K562 (cell line): ENCODE measurements around the gene LHPP. TPM values are rescaled to one million over a fixed set of nuclear protein-coding genes. Genes with fewer than 3 reads are reported as not detected.

Experiments used
- ATAC-seq: fragments of 200-7000 bp; cut with Tn5 transposase; 3 replicates; pipeline ENCODE4 v1.9.1; 2020; ENCODE audit warnings: moderate library complexity
- BruUV-seq: library from RNA; stranded (reverse); fragments of 400-500 nt; replicated peaks from 2 replicates; lab custom pipeline; 2021; lab: Mats Ljungman, UMichigan
- CTCF ChIA-PET: fragments of 300-600 bp; formaldehyde crosslinking; extraction: SDS; loops from one replicate; lab custom pipeline; 2021; ENCODE audit warnings: low intra/inter-chr PET ratio; lab: Yijun Ruan, JAX
- POLR2A ChIA-PET: fragments of 300-600, 350-650 bp; sonication (Branson Sonifier 250); formaldehyde crosslinking; extraction: SDS; loops from one replicate; lab custom pipeline; 2021; ENCODE audit warnings: antibody characterized with exemption, inconsistent platforms; lab: Yijun Ruan, JAX
- DNase-seq, 4 experiments: peaks; one replicate each; pipeline versions ENCODE4 v3.0.0 to v3.0.0-alpha.2; 2011 to 2018; ENCODE audit warnings: low spot score in 3 of 4, mixed read lengths in 3 of 4; ENCODE audit errors: extremely low read depth in 1 of 4
- FAIRE-seq: peaks from 2 replicates; lab custom pipeline; 2011; peaks lifted over from hg19 to GRCh38; lab: Jason Lieb, UNC
- H2AFZ ChIP-seq: 2 replicates; pipeline ENCODE4 v1.6.0; 2011; ENCODE audit warnings: low read depth, low read length, control low read depth, inconsistent platforms
- H3K27ac ChIP-seq: fragments of 200-600 bp; 3 replicates; pipeline ENCODE4 v1.8.0; 2011; ENCODE audit warnings: low read depth, mild to moderate bottlenecking, control low read depth, inconsistent platforms, low read length, moderate library complexity, mixed read lengths; ENCODE audit errors: extremely low read depth
- H3K27me3 ChIP-seq, 2 experiments: fragments of 300-600 bp in 1 of 2; 2 replicates in 1 of 2; 3 replicates in 1 of 2; pipeline versions ENCODE4 v1.6.0 to v1.8.0; 2011; ENCODE audit warnings: inconsistent platforms in 2 of 2, low read length in 2 of 2, mild to moderate bottlenecking in 1 of 2, mixed read lengths in 1 of 2, moderate library complexity in 1 of 2; ENCODE audit not compliant: control insufficient read depth in 2 of 2, insufficient read depth in 2 of 2
- H3K36me3 ChIP-seq: fragments of 300-600 bp; 3 replicates; pipeline ENCODE4 v1.8.0; 2011; ENCODE audit warnings: mild to moderate bottlenecking, low read length, inconsistent platforms; ENCODE audit not compliant: control insufficient read depth, insufficient read depth
- H3K4me1 ChIP-seq, 2 experiments: fragments of 200-600 bp in 1 of 2; replicated peaks in 1 of 2; 2 replicates in 1 of 2; 3 replicates in 1 of 2; pipeline versions ENCODE4 v1.5.1 to v1.8.0; 2011; ENCODE audit warnings: inconsistent platforms in 2 of 2, low read length in 2 of 2, mild to moderate bottlenecking in 1 of 2, mixed read lengths in 1 of 2, moderate library complexity in 1 of 2; ENCODE audit not compliant: control insufficient read depth in 2 of 2, insufficient read depth in 2 of 2
- H3K4me2 ChIP-seq: 2 replicates; pipeline ENCODE4 v1.6.1; 2011; ENCODE audit warnings: low read length, control low read depth, inconsistent platforms, mixed read lengths; ENCODE audit not compliant: insufficient read depth
- H3K4me3 ChIP-seq: fragments of 200-600 bp; sonication (generic), shearing (Covaris generic); 2 replicates; pipeline ENCODE4 v1.5.1; 2016; ENCODE audit warnings: control low read depth, inconsistent platforms
- H3K79me2 ChIP-seq: fragments of 200-600 bp; 3 replicates; pipeline ENCODE4 v1.8.0; 2011; ENCODE audit warnings: low read length, inconsistent platforms; ENCODE audit not compliant: control insufficient read depth, insufficient read depth
- H3K9ac ChIP-seq, 2 experiments: 2 replicates each; pipeline versions ENCODE4 v1.6.0 to v1.6.1; 2011; ENCODE audit warnings: low read depth in 2 of 2, low read length in 2 of 2, control low read depth in 1 of 2, inconsistent platforms in 1 of 2, mild to moderate bottlenecking in 1 of 2, mixed read lengths in 1 of 2; ENCODE audit not compliant: insufficient read depth in 1 of 2
- H3K9me1 ChIP-seq: one replicate; pipeline ENCODE4 v1.6.0; 2011; ENCODE audit warnings: inconsistent platforms, mild to moderate bottlenecking, low read length, moderate library complexity; ENCODE audit not compliant: control insufficient read depth, insufficient read depth
- H3K9me3 ChIP-seq: replicated peaks from 2 replicates; pipeline ENCODE4 v1.5.1; 2011; ENCODE audit warnings: low read depth, low read length, inconsistent platforms; ENCODE audit not compliant: control insufficient read depth, insufficient read depth
- H4K20me1 ChIP-seq: replicated peaks from 2 replicates; pipeline ENCODE4 v1.6.1; 2011; ENCODE audit warnings: low read length, inconsistent platforms, mixed read lengths; ENCODE audit not compliant: control insufficient read depth, insufficient read depth
- FOXP4 ChIP-seq: sonication (generic); formaldehyde crosslinking; IDR thresholded peaks from 2 replicates; pipeline ENCODE4 v1.8.0; 2022; ENCODE audit warnings: mild to moderate bottlenecking, missing genetic modification reagents, borderline replicate concordance
- IRF2 ChIP-seq: sonication (generic); formaldehyde crosslinking; IDR thresholded peaks from 2 replicates; pipeline ENCODE4 v1.8.1; 2022; ENCODE audit warnings: mild to moderate bottlenecking, missing genetic modification reagents
- NR2C1 ChIP-seq, 2 experiments: fragments of 450-650 bp; IDR thresholded peaks; 2 replicates each; pipeline ENCODE4 v1.6.1; 2017; ENCODE audit warnings: mild to moderate bottlenecking in 2 of 2, antibody characterized with exemption in 1 of 2, inconsistent platforms in 1 of 2, missing compliant biosample characterization in 1 of 2, missing genetic modification characterization in 1 of 2
- SLC30A9 ChIP-seq: fragments of 250-450 bp; sonication (Bioruptor Pico); IDR thresholded peaks from 2 replicates; pipeline ENCODE4 v1.8.0; 2022; ENCODE audit warnings: mild to moderate bottlenecking, moderate library complexity
- XRCC5 ChIP-seq: fragments of 200-400 bp; formaldehyde crosslinking; IDR thresholded peaks from 2 replicates; pipeline ENCODE4 v1.6.1; 2017; ENCODE audit warnings: low read depth, mild to moderate bottlenecking, low read length
- ZBTB40 ChIP-seq, 2 experiments: fragments of 450-650 bp in 1 of 2; sonication (generic) in 1 of 2; formaldehyde crosslinking in 1 of 2; IDR thresholded peaks; 2 replicates each; pipeline versions ENCODE4 v1.7.1 to v1.9.0; 2016 to 2022; ENCODE audit warnings: inconsistent platforms in 1 of 2, mild to moderate bottlenecking in 1 of 2, missing genetic modification reagents in 1 of 2
- ZNF280B ChIP-seq: fragments of 250-450 bp; sonication (Bioruptor Pico); IDR thresholded peaks from 2 replicates; pipeline ENCODE4 v1.5.1; 2021; ENCODE audit warnings: mild to moderate bottlenecking
- ZNF644 ChIP-seq: fragments of 200-800 bp; sonication (Bioruptor generic); IDR thresholded peaks from 2 replicates; pipeline ENCODE4 v1.6.1; 2016; ENCODE audit warnings: low read depth, missing genetic modification characterization, missing compliant biosample characterization
- WGBS: fragments of 100-300 bp; shearing (Covaris generic); methylation state at CpG from one replicate; pipeline ENCODE4 v1.1.6; 2016; ENCODE audit warnings: low coverage, mixed read lengths; ENCODE audit not compliant: insufficient coverage; ENCODE audit errors: missing lambda C conversion rate; 5-methylcytosine and 5-hydroxymethylcytosine counted together
- in situ Hi-C: fragments of 300-500 bp; cut with MboI; formaldehyde crosslinking; loops from 4 replicates; pipeline ENCODE4 v1.15.0; 2018; ENCODE audit warnings: inconsistent platforms, mixed read lengths
- intact Hi-C: fragments of 100-400 bp; cut with micrococcal nuclease; formaldehyde crosslinking; loops from 2 replicates; pipeline ENCODE4 v1.14.2; 2022
- polyA plus RNA-seq, 8 experiments: library from polyadenylated mRNA; depleted of rRNA in 4 of 8; stranded (reverse) in 5 of 8; unstranded in 3 of 8; fragments of >200 nt; fragmentation: Nextera tagmentation in 2 of 8; fragmentation: Illumina TruSeq in 1 of 8; extraction: Ambion mirVana in 2 of 8; extraction: Trizol in 1 of 8; gene quantifications; 2 replicates each; pipeline versions ENCODE4 v1.2.1 to v1.2.3, GENCODE V29; 2011 to 2014; ENCODE audit warnings: inconsistent platforms in 1 of 8, missing spikeins in 1 of 8
- total RNA-seq, 7 experiments: library from RNA; depleted of rRNA in 6 of 7; stranded (reverse); fragments of >200 nt in 6 of 7; fragmentation: Illumina TruSeq in 2 of 7; extraction: Trizol in 2 of 7; gene quantifications; 2 replicates each; pipeline versions ENCODE4 v1.2.1 to v1.2.3, GENCODE V29; 2011 to 2021; ENCODE audit warnings: low replicate concordance in 1 of 7

Gene LHPP
- total and polyA plus RNA-seq, 9 of the 15 experiments (the other 6 are each of a cell fraction or from before 2014, with no cell fraction given), result 0.34 to 7.4 (median 3.0) TPM

GRCh38 chr10:124527874-124528395, 66.3 kb downstream of the LHPP start:
- Histone ChIP-seq H3K9ac (no peak overlapping the region), H3K4me2 (no peak overlapping the region), H3K9me3 (no peaks in the 10 kb centered on the region), H4K20me1 (no peaks in the 10 kb centered on the region; the same call in 1 of the 2 replicates), H3K4me3 (no peak overlapping the region), H3K9me1 (no peaks in the 10 kb centered on the region), H3K79me2 (no peaks in the 10 kb centered on the region), H3K36me3 (no peaks in the 10 kb centered on the region), H3K27ac (no peak overlapping the region), H3K4me1 (peaks cover 3 to 52% of the 10 kb centered on the region in 2 experiments; a peak in 4 of 5 replicates), H3K27me3 (no peaks in the 10 kb centered on the region), H2AFZ (no peak overlapping the region)
- no peak for FAIRE-seq
- WGBS, result 34% methylated on average over 7 of the region's 11 CpGs
- intact Hi-C loops (no loop called here), in situ Hi-C loops (no loop called here)
- ChIA-PET CTCF (no interaction called here), POLR2A (no interaction called here)
- ATAC-seq, result no peak
- no TSS peak for BruUV-seq
- DNase-seq, result no peak
- no peak for TF ChIP-seq ZNF644 (tag)
- TF ChIP-seq FOXP4 (CRISPR knock-in tag), result no peak
- no peak for TF ChIP-seq SLC30A9 (CRISPR knock-in tag)
- no peak for TF ChIP-seq NR2C1 (IDR thresholded peaks at IDR 0.05)
- no peak for TF ChIP-seq NR2C1 (tag; IDR thresholded peaks at IDR 0.05)
- TF ChIP-seq IRF2 (CRISPR knock-in tag), result no peak
- no peak for TF ChIP-seq XRCC5
- no peak for TF ChIP-seq ZNF280B
- no peak for TF ChIP-seq ZBTB40 (IDR thresholded peaks at IDR 0.05)
- TF ChIP-seq ZBTB40 (CRISPR knock-in tag; IDR thresholded peaks at IDR 0.05), result no peak
